ENCODE data around the gene RELN.

DNA sequence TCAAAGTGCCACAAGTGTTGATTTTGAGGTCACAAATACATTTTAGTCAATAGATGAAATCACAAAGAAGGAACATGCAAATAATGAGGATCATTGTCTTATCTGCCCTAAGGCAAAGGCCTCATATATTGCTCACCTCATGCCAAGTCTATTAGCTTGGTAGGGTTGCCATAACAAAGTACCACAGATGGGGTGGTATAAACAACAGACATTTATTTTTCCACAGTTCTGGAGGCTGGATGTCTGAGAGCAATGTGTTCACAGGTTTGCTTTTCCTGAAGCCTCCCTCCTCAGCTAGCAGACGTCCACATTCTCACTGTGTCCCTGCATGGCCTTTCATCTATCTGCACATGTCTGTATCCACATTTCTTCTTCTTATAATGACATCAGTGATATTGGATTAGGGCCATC, 59.6 kb downstream of the RELN start:
- TF ChIP-seq, protein P1, sequence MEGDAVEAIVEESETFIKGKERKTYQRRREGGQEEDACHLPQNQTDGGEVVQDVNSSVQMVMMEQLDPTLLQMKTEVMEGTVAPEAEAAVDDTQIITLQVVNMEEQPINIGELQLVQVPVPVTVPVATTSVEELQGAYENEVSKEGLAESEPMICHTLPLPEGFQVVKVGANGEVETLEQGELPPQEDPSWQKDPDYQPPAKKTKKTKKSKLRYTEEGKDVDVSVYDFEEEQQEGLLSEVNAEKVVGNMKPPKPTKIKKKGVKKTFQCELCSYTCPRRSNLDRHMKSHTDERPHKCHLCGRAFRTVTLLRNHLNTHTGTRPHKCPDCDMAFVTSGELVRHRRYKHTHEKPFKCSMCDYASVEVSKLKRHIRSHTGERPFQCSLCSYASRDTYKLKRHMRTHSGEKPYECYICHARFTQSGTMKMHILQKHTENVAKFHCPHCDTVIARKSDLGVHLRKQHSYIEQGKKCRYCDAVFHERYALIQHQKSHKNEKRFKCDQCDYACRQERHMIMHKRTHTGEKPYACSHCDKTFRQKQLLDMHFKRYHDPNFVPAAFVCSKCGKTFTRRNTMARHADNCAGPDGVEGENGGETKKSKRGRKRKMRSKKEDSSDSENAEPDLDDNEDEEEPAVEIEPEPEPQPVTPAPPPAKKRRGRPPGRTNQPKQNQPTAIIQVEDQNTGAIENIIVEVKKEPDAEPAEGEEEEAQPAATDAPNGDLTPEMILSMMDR (IDR thresholded peaks at IDR 0.05): no peak
- no peak for TF ChIP-seq POLR2A (IDR thresholded peaks at IDR 0.05)
